CD1c-positive myeloid dendritic cell (primary cell): ENCODE results near the gene UNC80.

Experiments used
- DNase-seq: peaks from one replicate; pipeline ENCODE4 v3.0.0-alpha.2; 2016; ENCODE audit errors: extremely low spot score

The UNC80 gene

DNA sequence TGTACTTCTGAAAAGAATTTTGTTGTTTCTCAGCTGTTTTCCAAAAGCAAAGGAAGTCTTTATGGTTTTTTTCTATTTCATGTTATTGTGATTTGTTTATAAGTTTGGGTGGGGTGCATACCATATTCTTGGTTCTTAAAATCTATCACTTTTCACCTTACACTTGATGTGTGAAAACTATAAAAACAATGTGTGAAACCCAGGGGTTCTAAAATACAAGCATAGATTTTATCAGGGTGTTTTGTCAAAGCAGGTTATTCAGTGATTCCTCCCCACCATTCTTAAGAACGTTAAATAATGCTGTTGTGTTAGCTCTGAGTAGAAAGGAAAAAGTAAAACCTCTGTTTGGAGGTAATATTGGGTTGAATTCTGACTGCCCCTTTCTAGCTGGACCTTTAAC is 248.5 kb downstream of the UNC80 start:
- DNase-seq: no peak

DNA sequence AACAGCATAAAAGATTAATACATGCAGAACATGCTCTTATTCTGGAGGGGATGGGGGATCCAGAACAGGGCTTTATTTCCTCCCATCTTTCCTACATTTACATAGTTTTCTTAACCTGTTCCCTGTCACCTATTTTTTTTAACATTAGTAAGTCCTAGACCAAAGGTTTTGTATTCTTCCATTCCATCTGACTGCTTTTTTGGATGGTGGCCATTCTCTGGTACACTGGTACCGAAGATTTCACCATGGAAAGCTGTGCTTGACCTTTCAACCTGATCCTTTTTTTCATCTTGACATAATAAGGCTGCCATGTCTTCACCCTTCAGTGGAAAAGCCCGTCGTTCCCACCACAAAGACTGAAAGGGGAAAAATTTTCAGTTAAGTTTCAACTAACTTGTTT is 251.2 kb downstream of the UNC80 start:
- DNase-seq: no peak

DNA sequence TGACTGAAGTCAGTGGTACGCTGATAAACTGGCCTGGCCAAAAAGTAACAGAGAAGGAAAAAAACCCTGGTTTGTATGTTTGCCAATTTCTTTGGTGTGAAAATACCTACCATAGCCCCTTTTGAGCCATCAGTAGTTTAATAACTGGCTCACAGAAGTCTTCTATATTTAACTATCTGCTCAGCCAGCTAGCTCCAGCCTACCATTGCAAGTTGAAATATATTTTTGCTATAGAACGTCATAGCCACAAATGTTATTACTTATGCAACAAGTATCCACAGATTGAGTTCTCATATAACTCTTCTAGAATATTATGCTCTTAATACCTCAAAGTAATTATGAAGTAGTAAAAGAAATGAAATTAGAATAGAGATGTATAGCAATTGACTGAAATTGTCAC is 256.0 kb downstream of the UNC80 start:
- no peak for DNase-seq

DNA sequence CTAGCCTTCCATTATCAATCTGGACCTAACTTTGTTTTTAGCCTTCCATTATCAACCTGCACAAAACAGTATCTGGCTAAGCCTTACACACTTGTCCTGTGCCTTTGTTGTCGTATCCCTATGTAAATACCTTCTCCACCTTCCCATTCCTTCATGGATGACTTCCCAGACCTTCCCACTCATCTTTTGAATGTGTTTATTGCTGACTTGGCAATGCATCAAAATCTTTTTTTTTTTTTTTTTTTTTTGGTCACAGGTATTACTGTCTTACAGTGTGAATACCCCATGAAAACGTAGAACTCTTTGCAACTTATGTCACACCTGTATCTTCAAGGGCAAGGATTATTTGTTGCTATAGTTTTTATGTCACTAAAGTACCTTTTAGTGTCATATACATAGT is 256.5 kb downstream of the UNC80 start:
- DNase-seq: no peak

DNA sequence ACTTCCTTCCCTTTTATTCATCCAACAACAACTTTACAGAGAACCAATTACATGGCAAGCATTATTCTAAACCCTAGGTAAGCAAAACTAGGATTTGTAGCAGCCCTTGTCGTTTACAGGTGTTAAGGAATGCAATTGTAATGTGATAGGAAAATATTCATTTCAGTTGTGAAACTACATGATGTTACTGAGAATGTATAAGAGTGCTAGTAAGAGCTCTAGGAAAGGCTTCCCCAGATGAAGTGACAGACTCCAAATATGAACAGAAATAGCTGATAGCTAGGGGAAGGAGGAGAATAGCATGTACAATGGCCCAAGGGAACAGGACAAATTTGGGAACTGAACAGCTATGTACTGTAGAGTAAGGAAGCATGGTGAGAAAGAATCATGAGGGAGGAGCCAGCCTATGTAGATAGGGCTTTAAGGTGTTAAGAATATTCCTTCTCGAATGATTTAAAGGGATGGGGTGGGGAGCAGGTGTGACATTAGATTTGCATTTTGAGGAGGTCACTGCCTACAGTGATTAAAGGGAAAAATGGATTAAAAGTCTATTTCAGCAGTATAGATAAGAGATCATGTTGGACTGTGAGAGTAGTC is 262.6 kb downstream of the UNC80 start:
- no peak for DNase-seq

DNA sequence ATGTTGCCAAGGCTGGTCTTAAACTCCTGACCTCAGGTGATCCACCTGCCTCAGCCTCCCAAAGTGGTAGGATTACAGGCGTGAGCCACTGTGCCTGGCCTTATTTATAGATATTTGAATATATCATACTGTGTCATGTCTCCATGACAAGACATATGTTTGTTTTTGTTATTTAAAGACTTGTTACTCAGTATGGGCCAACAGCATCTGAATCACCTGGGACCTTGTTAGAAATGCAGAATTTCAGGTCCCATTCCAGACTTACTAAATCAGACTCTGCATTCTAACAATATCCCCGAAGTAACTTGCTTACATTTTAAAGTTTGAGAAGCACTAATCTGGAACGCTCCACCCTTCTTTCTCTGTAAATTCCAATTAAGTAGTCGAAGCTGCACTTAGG is 264.0 kb downstream of the UNC80 start:
- no peak for DNase-seq

DNA sequence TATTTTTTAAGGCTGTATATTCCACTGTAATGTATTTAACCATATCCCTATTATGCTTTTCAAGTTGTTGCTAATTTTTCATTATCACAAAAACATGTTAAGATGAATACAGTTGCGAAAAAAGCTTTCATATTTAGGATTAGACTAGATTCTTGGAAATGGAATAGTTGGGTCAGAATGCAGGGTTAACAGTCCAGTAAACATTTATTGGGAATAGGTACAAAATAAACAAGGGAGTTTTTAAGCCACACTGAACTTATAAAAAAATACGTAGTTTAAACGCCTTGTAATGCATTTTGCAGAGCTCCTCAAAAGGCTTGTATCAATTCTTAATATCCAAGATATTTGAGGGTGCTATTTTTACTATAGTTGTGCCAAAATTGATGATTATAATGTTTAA is 266.4 kb downstream of the UNC80 start:
- no peak for DNase-seq

DNA sequence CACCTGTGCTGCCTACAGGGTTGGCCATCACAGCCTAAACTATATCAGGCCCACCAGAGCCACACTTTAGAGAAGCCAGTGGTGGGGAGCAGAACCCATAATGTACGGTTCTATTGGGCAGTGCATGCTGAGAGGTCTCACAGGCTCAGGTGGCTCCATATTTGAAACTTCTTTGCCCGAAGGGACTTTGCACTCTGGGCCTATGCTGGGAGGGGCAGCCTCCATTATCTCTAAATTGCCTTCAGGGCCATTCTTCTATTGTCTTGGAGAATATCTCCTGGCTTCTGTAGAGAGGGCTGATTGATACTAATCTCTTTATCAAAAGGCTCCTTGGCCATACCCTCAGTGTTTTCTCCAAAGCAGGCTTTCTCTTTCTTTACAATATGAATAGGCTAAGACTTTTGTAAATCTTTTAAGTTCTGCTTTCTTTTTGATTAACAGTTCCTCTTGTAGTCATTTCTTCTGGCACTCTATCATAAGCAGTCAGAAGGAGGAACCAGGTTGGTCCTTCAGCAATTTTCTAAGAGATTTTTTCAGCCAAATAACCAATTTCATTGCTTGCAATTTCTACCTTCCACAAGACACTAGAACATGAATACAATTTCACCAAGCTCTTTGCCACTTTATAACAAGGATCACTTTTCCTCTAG is 275.3 kb downstream of the UNC80 start:
- DNase-seq: peak; percentile 37
